SK-N-SH (cell line): Measurements from ENCODE around the gene SYPL2. TPM values are rescaled to one million over a fixed set of nuclear protein-coding genes. Genes with fewer than 3 reads are reported as not detected.

Experiments used
- CTCF ChIA-PET: fragments of 300-600, 350-600 bp; formaldehyde crosslinking; extraction: SDS; loops from one replicate; lab custom pipeline; 2021; lab: Yijun Ruan, JAX
- POLR2A ChIA-PET: fragments of 350-600 bp; sonication (Branson Sonifier 250); formaldehyde crosslinking; extraction: SDS; loops from one replicate; lab custom pipeline; 2020; ENCODE audit warnings: antibody characterized with exemption, inconsistent platforms; lab: Yijun Ruan, JAX
- DNase-seq: peaks from one replicate; pipeline ENCODE4 v3.0.0; 2012
- H2AFZ ChIP-seq: fragments of 200-600 bp; sonication (generic); 2 replicates; pipeline ENCODE4 v1.8.1; 2016; ENCODE audit warnings: antibody characterized with exemption, mild to moderate bottlenecking, low read depth
- H3F3A ChIP-seq: fragments of 200-600 bp; sonication (generic); replicated peaks from 2 replicates; pipeline ENCODE3; 2016; ENCODE audit warnings: antibody characterized with exemption, mild to moderate bottlenecking; ENCODE audit not compliant: insufficient read depth
- H3K27ac ChIP-seq, 2 experiments: fragments of 200-500 bp in 1 of 2; fragments of 200-600 bp in 1 of 2; sonication (Bioruptor generic) in 1 of 2; sonication (generic), shearing (Covaris generic) in 1 of 2; 2 replicates each; pipeline versions ENCODE4 v1.5.1 to v1.6.1; 2014 to 2016; ENCODE audit warnings: low read depth in 2 of 2, inconsistent platforms in 1 of 2, low read length in 1 of 2, mild to moderate bottlenecking in 1 of 2, mixed read lengths in 1 of 2
- H3K27me3 ChIP-seq: fragments of 200-600 bp; sonication (generic), shearing (Covaris generic); 2 replicates; pipeline ENCODE4 v1.6.1; 2016; ENCODE audit warnings: mixed run types; ENCODE audit not compliant: insufficient read depth
- H3K36me3 ChIP-seq, 2 experiments: fragments of 200-500 bp in 1 of 2; fragments of 200-600 bp in 1 of 2; sonication (Bioruptor generic) in 1 of 2; sonication (generic) in 1 of 2; replicated peaks in 1 of 2; 2 replicates each; pipeline versions ENCODE3 to v1.5.1; 2014 to 2016; ENCODE audit warnings: low read length in 1 of 2, mild to moderate bottlenecking in 1 of 2; ENCODE audit not compliant: insufficient read depth in 2 of 2, control insufficient read depth in 1 of 2
- H3K4me1 ChIP-seq, 2 experiments: fragments of 200-500 bp in 1 of 2; fragments of 200-600 bp in 1 of 2; sonication (Bioruptor generic) in 1 of 2; sonication (generic), shearing (Covaris generic) in 1 of 2; 2 replicates each; pipeline versions ENCODE4 v1.5.1 to v1.6.1; 2014 to 2016; ENCODE audit warnings: low read depth in 1 of 2, low read length in 1 of 2, mixed run types in 1 of 2; ENCODE audit not compliant: insufficient read depth in 2 of 2, control insufficient read depth in 1 of 2
- H3K4me2 ChIP-seq: fragments of 200-600 bp; sonication (generic), shearing (Covaris generic); 2 replicates; pipeline ENCODE4 v1.6.1; 2017; ENCODE audit warnings: mixed run types
- H3K4me3 ChIP-seq, 2 experiments: fragments of 200-500 bp in 1 of 2; fragments of 200-600 bp in 1 of 2; sonication (Bioruptor generic) in 1 of 2; sonication (generic), shearing (Covaris generic) in 1 of 2; 2 replicates each; pipeline versions ENCODE4 v1.5.1 to v1.8.1; 2014 to 2016; ENCODE audit warnings: low read depth in 2 of 2, inconsistent platforms in 1 of 2, low read length in 1 of 2, mild to moderate bottlenecking in 1 of 2, mixed read lengths in 1 of 2, moderate library complexity in 1 of 2
- H3K79me2 ChIP-seq: fragments of 200-600 bp; sonication (generic); 2 replicates; pipeline ENCODE4 v1.8.1; 2017; ENCODE audit warnings: mild to moderate bottlenecking; ENCODE audit not compliant: insufficient read depth
- H3K9ac ChIP-seq: fragments of 200-600 bp; sonication (generic); 2 replicates; pipeline ENCODE4 v1.6.1; 2017; ENCODE audit warnings: mixed run types
- H3K9me2 ChIP-seq: fragments of 200-600 bp; sonication (generic); 2 replicates; pipeline ENCODE4 v1.6.1; 2017; ENCODE audit warnings: mixed run types
- H3K9me3 ChIP-seq: fragments of 200-600 bp; sonication (generic); 2 replicates; pipeline ENCODE4 v1.6.1; 2017; ENCODE audit warnings: mixed run types, mild to moderate bottlenecking, moderate library complexity
- H4K20me1 ChIP-seq: fragments of 200-600 bp; sonication (generic); 2 replicates; pipeline ENCODE4 v1.6.1; 2017; ENCODE audit warnings: mild to moderate bottlenecking, mixed run types; ENCODE audit not compliant: insufficient read depth
- CHD2 ChIP-seq: fragments of 150-350 bp; IDR thresholded peaks from 2 replicates; pipeline ENCODE4 v1.6.1; 2018; ENCODE audit warnings: low read length; ENCODE audit not compliant: partially characterized antibody
- FOXJ3 ChIP-seq: sonication (generic); formaldehyde crosslinking; IDR thresholded peaks from 2 replicates; pipeline ENCODE4 v1.5.1; 2020; ENCODE audit warnings: mild to moderate bottlenecking, missing genetic modification reagents
- MXI1 ChIP-seq: IDR thresholded peaks from 2 replicates; pipeline ENCODE4 v1.6.1; 2012; ENCODE audit warnings: mild to moderate bottlenecking, low read depth, low read length, improper control_type of control experiment
- POLR2AphosphoS5 ChIP-seq: IDR thresholded peaks from 2 replicates; pipeline ENCODE4 v1.6.1; 2012; ENCODE audit warnings: low read depth, low read length
- RFX5 ChIP-seq: IDR thresholded peaks from 2 replicates; pipeline ENCODE4 v1.6.1; 2012; ENCODE audit warnings: mild to moderate bottlenecking, improper control_type of control experiment, low read length
- RXRA ChIP-seq: IDR thresholded peaks from 2 replicates; pipeline ENCODE4 v1.4.0; 2012; ENCODE audit warnings: low read depth, mild to moderate bottlenecking, borderline replicate concordance
- SIN3A ChIP-seq: IDR thresholded peaks from 2 replicates; pipeline ENCODE4 v1.6.1; 2012; ENCODE audit warnings: low read depth, mild to moderate bottlenecking, low read length, moderate library complexity, borderline replicate concordance
- SMC3 ChIP-seq: IDR thresholded peaks from 2 replicates; pipeline ENCODE4 v1.6.1; 2012; ENCODE audit warnings: low read depth, low read length, improper control_type of control experiment
- TAF1 ChIP-seq: IDR thresholded peaks from 2 replicates; pipeline ENCODE4 v1.6.1; 2012; ENCODE audit warnings: low read depth, mild to moderate bottlenecking, low read length, moderate library complexity, borderline replicate concordance
- TCF12 ChIP-seq: IDR thresholded peaks from 2 replicates; pipeline ENCODE4 v1.4.0; 2012
- TEAD4 ChIP-seq: IDR thresholded peaks from 2 replicates; pipeline ENCODE4 v1.4.0; 2012; ENCODE audit warnings: mild to moderate bottlenecking, borderline replicate concordance; ENCODE audit not compliant: insufficient read depth
- WGBS: methylation state at CpG from one replicate; pipeline ENCODE4 v1.1.6; 2017; ENCODE audit warnings: low lambda C conversion rate; 5-methylcytosine and 5-hydroxymethylcytosine counted together
- polyA plus RNA-seq, 3 experiments: library from polyadenylated mRNA; depleted of rRNA; stranded (reverse); fragments of >200 nt; gene quantifications; 2 replicates each; pipeline ENCODE4 v1.2.3, GENCODE V29; 2012
- TF ChIP-seq, protein P1 (sequence below): IDR thresholded peaks from 2 replicates; pipeline ENCODE4 v1.4.0; 2012; ENCODE audit warnings: low read depth, borderline replicate concordance
- TF ChIP-seq, protein P2 (sequence below): fragments of 200-600 bp; sonication (generic); IDR thresholded peaks from 2 replicates; pipeline ENCODE4 v1.6.1; 2017; ENCODE audit warnings: antibody characterized with exemption, mild to moderate bottlenecking, moderate library complexity
- TF ChIP-seq, protein P3 (sequence below): IDR thresholded peaks from 2 replicates; pipeline ENCODE4 v1.4.0; 2012; ENCODE audit warnings: low read depth, borderline replicate concordance
- TF ChIP-seq, protein P4 (sequence below): IDR thresholded peaks from 2 replicates; pipeline ENCODE4 v1.4.0; 2012; ENCODE audit warnings: low read depth
- TF ChIP-seq, protein P5 (sequence below): fragments of 150-350 bp; IDR thresholded peaks from 2 replicates; pipeline ENCODE4 v1.6.1; 2017; ENCODE audit warnings: antibody characterized with exemption, low read length, low read depth, borderline replicate concordance

Gene SYPL2
- polyA plus RNA-seq, 1 of the 3 experiments (the other 2 are of a cell fraction): 0.03 TPM

DNA sequence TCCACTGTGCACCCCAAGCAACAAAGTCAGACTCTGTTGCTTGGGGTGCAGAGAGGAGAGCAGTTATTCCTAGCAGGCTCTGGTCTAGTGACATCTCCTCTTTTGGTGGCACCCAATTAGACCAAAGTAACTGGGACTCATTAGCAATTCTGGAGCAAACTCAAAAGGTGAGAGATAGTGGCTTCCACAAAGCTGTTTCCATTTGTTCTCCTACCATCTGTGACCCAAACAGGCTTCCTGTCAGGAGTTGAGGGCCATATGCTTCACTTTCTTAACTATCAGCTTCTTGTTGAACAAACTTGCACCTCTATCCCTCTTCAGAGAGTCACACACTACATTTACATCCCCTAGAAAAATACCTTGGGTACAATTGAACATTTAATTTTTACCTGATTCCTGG is 15.9 kb downstream of the SYPL2 start:
- POLR2A ChIA-PET: no interaction called here

DNA sequence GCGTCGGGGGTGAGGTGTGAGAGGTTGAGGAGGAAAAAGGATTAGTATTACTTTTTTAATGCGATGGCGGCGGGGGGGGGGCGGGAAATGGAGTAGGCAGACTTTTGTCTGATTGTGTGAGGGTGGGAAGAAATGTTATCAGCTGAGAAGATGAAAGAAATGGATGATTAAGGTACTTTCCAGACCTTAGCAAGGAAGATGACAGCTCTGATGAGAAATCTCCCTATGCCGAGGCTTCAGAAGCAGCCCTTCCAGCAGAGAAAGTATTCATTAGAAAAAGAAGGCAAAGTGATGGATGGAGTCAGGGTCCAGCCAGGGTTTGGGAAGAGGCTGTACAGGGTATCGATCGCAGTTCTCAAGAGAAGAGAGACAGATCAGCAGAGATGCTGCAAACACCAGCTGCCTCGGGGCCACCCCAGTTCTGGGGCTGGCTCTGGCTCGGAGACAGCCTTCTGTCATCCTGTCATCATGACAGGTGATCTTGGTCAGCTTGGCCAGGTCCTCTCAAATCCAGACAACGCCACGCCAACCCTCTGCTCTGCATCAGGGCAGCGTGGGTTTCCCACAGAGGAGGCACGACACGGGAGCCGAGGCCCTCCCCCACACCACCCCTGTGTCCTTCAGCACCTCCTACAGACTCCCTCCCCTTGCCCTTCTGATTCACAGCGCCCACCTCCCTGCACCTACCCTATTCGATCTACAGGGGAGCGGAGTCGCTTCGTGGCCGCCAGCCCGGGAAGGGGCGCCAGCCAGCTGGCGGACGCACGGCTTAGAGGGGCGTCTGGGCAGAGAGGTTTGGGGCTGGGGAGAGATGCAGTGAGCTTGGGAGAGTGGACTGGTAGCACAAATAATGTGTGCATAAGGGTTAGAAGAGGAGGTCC is 16.7 kb downstream of the SYPL2 start:
- H3K79me2 ChIP-seq: peaks cover 12% of the 10 kb centered on the region; the same call in 1 of the 2 replicates
- H2AFZ ChIP-seq: peak overlapping the region; percentile 95
- H3K9me2 ChIP-seq: no peaks in the 10 kb centered on the region
- H4K20me1 ChIP-seq: no peaks in the 10 kb centered on the region
- peaks cover 29% of the 10 kb centered on the region for H3K27me3 ChIP-seq
- H3K36me3 ChIP-seq: peaks cover 0 to 5% of the 10 kb centered on the region in 2 experiments
- ChIA-PET POLR2A (interaction anchor here (1.0 to 1.4 kb wide), 4 partner anchors 18 to 85 kb away, joined by 3 to 7 read pairs (median 3); partner anchors contain the start of gene SORT1), CTCF (interaction anchor here (0.7 to 40.2 kb wide), 9 partner anchors 8 to 502 kb away, joined by 3 to 1710 read pairs (median 3); partner anchors contain the start of genes AHCYL1, AMIGO1, CYB561D1 and GNAI3)
- H3K4me2 ChIP-seq: peak overlapping the region; percentile 96
- no peak overlapping the region for H3K9ac ChIP-seq
- H3K9me3 ChIP-seq: no peaks in the 10 kb centered on the region
- H3K4me1 ChIP-seq: peaks cover 6 to 15% of the 10 kb centered on the region in 2 experiments; a peak in 2 of 4 replicates
- no peaks in the 10 kb centered on the region for H3F3A ChIP-seq
- 11% methylated on average over 18 of the region's 29 CpGs for WGBS
- peak; percentile 84 for DNase-seq
- H3K27ac ChIP-seq: peak overlapping the region in 1 of 2 experiments; percentile 85; a peak in 2 of 4 replicates
- H3K4me3 ChIP-seq: peak overlapping the region; percentile 58 to 64
- TF ChIP-seq, protein P1, sequence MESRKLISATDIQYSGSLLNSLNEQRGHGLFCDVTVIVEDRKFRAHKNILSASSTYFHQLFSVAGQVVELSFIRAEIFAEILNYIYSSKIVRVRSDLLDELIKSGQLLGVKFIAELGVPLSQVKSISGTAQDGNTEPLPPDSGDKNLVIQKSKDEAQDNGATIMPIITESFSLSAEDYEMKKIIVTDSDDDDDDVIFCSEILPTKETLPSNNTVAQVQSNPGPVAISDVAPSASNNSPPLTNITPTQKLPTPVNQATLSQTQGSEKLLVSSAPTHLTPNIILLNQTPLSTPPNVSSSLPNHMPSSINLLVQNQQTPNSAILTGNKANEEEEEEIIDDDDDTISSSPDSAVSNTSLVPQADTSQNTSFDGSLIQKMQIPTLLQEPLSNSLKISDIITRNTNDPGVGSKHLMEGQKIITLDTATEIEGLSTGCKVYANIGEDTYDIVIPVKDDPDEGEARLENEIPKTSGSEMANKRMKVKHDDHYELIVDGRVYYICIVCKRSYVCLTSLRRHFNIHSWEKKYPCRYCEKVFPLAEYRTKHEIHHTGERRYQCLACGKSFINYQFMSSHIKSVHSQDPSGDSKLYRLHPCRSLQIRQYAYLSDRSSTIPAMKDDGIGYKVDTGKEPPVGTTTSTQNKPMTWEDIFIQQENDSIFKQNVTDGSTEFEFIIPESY: no peak
- no peak for TF ChIP-seq RXRA
- no peak for TF ChIP-seq SIN3A
- no peak for TF ChIP-seq TEAD4
- TF ChIP-seq CHD2: no peak
- TF ChIP-seq, protein P2, sequence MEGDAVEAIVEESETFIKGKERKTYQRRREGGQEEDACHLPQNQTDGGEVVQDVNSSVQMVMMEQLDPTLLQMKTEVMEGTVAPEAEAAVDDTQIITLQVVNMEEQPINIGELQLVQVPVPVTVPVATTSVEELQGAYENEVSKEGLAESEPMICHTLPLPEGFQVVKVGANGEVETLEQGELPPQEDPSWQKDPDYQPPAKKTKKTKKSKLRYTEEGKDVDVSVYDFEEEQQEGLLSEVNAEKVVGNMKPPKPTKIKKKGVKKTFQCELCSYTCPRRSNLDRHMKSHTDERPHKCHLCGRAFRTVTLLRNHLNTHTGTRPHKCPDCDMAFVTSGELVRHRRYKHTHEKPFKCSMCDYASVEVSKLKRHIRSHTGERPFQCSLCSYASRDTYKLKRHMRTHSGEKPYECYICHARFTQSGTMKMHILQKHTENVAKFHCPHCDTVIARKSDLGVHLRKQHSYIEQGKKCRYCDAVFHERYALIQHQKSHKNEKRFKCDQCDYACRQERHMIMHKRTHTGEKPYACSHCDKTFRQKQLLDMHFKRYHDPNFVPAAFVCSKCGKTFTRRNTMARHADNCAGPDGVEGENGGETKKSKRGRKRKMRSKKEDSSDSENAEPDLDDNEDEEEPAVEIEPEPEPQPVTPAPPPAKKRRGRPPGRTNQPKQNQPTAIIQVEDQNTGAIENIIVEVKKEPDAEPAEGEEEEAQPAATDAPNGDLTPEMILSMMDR: peak; percentile 15; the same call in 1 of the 2 replicates
- no peak for TF ChIP-seq TCF12
- TF ChIP-seq RFX5: no peak
- no peak for TF ChIP-seq POLR2AphosphoS5
- TF ChIP-seq, protein P3, sequence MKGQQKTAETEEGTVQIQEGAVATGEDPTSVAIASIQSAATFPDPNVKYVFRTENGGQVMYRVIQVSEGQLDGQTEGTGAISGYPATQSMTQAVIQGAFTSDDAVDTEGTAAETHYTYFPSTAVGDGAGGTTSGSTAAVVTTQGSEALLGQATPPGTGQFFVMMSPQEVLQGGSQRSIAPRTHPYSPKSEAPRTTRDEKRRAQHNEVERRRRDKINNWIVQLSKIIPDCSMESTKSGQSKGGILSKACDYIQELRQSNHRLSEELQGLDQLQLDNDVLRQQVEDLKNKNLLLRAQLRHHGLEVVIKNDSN: no peak
- peak; percentile 50; the same call in 1 of the 2 replicates for TF ChIP-seq MXI1
- TF ChIP-seq, protein P4, sequence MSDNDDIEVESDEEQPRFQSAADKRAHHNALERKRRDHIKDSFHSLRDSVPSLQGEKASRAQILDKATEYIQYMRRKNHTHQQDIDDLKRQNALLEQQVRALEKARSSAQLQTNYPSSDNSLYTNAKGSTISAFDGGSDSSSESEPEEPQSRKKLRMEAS: no peak
- TF ChIP-seq, protein P5, sequence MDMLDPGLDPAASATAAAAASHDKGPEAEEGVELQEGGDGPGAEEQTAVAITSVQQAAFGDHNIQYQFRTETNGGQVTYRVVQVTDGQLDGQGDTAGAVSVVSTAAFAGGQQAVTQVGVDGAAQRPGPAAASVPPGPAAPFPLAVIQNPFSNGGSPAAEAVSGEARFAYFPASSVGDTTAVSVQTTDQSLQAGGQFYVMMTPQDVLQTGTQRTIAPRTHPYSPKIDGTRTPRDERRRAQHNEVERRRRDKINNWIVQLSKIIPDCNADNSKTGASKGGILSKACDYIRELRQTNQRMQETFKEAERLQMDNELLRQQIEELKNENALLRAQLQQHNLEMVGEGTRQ: no peak
- TF ChIP-seq FOXJ3 (CRISPR knock-in tag): no peak

More for the DNA sequence above, 15.9 kb downstream of the SYPL2 start:
- Histone ChIP-seq H3K36me3 (no peaks in the 10 kb centered on the region), H3K9me3 (no peaks in the 10 kb centered on the region), H3K27me3 (peaks cover 36% of the 10 kb centered on the region)
- TF ChIP-seq SMC3: no peak
- TF ChIP-seq, protein P3: no peak
- TF ChIP-seq CHD2: no peak
- TF ChIP-seq, protein P4: no peak
- no peak for TF ChIP-seq TAF1
- TF ChIP-seq, all 33 proteins: peak for 0
- H3K4me1 ChIP-seq: peaks cover 6 to 15% of the 10 kb centered on the region in 2 experiments; a peak in 2 of 4 replicates
- H3K27ac ChIP-seq: no peak overlapping the region
- DNase-seq: no peak
- no peak overlapping the region for H3K4me2 ChIP-seq
- H3K79me2 ChIP-seq: peaks cover 12% of the 10 kb centered on the region; the same call in 1 of the 2 replicates
- no peaks in the 10 kb centered on the region for H4K20me1 ChIP-seq
- H3K9me2 ChIP-seq: no peaks in the 10 kb centered on the region
- H3K4me3 ChIP-seq: no peak overlapping the region
- no peak overlapping the region for H3K9ac ChIP-seq
- no peaks in the 10 kb centered on the region for H3F3A ChIP-seq
- CTCF ChIA-PET: interaction anchor here (0.8 to 40.2 kb wide), 6 partner anchors 9 to 52 kb away, joined by 3 to 1710 read pairs (median 28); partner anchors contain the start of genes AMIGO1, CYB561D1 and GPR61
- H2AFZ ChIP-seq: no peak overlapping the region
